Anterior cingulate cortex (tissue), 58 donors: ENCODE measurements around the gene SCYGR4.
"Not testable (repeated sequence)": the region's sequence is repeated elsewhere in the genome, so short reads cannot be mapped to it uniquely, and the experiment has no call there.

Experiments
- DNase-seq, 58 donors: peaks; one replicate each; lab custom pipeline; 2025; lab: John Stamatoyannopoulos, UW

Gene SCYGR4

GRCh38 chr2:227665189-227665940, 48.1 kb downstream of the SCYGR4 start:
- no peak for DNase-seq

GRCh38 chr2:227666631-227667170, 49.4 kb downstream of the SCYGR4 start, which contains the start of gene SCYGR5:
Gene SCYGR5, plus strand, starts transcription at chr2:227666804. Its CDS starts 0 bp downstream, at chr2:227666804.
- DNase-seq = not testable (repeated sequence)
